ENCODE data around the gene UNC13A.

Gene UNC13A

DNA sequence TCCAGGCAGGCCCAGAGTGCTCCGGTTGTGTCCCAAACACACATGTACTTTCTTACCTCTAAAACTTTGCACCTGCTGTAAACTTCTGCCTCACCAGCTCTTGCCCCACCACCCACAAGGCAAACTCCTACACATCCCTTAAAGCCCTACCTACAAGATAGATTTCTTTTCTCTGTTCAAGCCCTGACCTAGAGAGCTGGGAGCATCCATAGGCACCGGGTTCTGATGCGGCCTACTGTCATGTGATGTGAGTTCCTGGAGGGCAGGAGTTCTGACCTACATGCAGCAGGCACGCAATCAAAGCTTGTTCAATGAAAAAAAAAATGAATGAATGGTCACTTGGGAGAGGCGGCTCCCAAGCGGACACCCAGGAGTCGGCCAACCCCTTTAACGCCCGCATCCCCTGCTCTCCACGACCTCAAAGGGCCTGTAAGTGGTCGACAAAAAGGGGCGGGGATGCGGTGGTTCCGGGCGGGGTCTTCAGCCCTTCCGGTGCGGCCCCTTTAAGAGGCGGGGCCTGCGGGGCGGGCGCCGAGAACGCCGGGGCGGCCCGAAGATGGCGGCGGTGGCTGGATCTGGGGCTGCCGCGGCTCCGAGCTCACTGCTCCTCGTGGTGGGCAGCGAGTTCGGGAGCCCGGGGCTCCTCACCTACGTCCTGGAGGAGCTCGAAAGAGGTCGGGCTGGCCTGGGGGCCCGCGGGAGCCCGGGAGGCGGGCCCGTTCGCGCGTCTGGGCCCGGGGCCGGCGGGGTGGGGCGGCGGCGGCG lies 31.0 kb upstream of the UNC13A start, which contains the start of gene MAP1S:
Gene MAP1S (plus strand): TSS at position 534 of the 765 bp plus-strand sequence. CDS start 23 bp downstream, at position 557.
- intact Hi-C loops (cut with DNase I; ENCODE audit: low total_unique reads): loop anchor here (1.0 to 5.0 kb wide), 2 partner anchors 28 to 37 kb away; no protein-coding TSS in a partner anchor
- peak within 1 kb of the TSS; percentile 66 to 71 for H3K4me3 ChIP-seq
- TF ChIP-seq, protein P1, sequence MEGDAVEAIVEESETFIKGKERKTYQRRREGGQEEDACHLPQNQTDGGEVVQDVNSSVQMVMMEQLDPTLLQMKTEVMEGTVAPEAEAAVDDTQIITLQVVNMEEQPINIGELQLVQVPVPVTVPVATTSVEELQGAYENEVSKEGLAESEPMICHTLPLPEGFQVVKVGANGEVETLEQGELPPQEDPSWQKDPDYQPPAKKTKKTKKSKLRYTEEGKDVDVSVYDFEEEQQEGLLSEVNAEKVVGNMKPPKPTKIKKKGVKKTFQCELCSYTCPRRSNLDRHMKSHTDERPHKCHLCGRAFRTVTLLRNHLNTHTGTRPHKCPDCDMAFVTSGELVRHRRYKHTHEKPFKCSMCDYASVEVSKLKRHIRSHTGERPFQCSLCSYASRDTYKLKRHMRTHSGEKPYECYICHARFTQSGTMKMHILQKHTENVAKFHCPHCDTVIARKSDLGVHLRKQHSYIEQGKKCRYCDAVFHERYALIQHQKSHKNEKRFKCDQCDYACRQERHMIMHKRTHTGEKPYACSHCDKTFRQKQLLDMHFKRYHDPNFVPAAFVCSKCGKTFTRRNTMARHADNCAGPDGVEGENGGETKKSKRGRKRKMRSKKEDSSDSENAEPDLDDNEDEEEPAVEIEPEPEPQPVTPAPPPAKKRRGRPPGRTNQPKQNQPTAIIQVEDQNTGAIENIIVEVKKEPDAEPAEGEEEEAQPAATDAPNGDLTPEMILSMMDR (IDR thresholded peaks at IDR 0.05): no peak
- no peaks in the 10 kb centered on the region for H3K27me3 ChIP-seq
- peak; percentile 47 to 79 for DNase-seq
- peaks cover 0 to 56% (median 44%) of the 10 kb centered on the region in 4 donors for H3K4me1 ChIP-seq
- peaks cover 0 to 24% (median 8%) of the 10 kb centered on the region in 3 donors for H3K36me3 ChIP-seq
- peak within 1 kb of the TSS; percentile 62 to 65 for H3K27ac ChIP-seq
- H3K9me3 ChIP-seq: no peaks in the 10 kb centered on the region

DNA sequence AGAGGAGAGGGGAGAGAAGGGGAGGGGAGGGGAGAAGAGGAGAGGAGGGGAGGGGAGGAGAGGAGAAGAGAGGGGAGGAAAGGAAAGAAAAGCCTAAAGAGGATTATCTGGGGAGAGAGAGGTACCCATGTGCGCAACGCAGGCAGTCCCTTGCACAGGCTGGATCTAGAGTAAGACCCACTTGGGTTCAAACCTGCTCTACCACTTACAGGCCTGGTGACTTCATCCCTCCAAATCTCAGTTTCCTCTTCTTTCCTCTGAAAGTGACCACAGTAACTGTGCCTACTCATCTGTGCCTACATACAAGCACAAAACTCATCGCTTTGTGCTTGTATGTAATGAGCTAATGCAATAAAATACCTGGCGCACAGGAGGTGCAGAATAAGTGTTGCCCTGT lies 30.4 kb upstream of the UNC13A start:
- Histone ChIP-seq H3K4me1 (peaks cover 0 to 56% (median 44%) of the 10 kb centered on the region in 4 donors), H3K27ac (no peak overlapping the region)

DNA sequence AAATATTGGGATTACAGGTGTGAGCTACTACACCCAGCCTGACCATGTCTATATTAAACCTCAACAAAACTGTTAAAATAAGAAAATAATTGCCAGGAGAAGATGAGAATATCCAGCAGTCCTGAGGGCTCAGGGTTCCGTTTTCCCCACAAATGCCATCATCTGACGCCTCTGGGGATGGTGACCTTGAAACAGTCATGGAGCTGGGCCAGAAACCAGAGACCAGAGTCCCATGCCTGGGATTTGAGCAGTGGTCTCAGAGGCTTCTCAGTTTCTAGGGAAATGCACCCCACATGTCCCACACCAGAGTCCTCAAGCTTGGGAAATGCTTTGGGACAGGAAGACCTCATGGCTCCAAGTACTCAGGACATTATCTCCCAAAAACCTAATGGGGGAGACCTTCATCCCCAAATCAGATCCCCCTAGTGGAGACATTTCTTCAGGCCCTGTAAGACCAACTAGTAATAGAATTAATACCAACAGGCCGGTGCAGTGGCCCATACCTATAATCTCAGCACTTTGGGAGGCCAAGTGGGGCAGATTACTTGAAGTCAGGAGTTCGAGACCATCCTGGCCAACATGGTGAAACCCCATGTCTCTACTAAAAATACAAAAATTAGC lies 28.3 kb upstream of the UNC13A start:
- Histone ChIP-seq H3K36me3 (peaks cover 0 to under 1% (median 0%) of the 10 kb centered on the region in 3 donors), H3K9me3 (no peaks in the 10 kb centered on the region), H3K4me1 (peaks cover 0 to 43% (median 32%) of the 10 kb centered on the region in 4 donors), H3K27me3 (no peaks in the 10 kb centered on the region), H3K4me3 (no peak overlapping the region), H3K27ac (peak overlapping the region in 1 of 2 donors; percentile 71)
- TF ChIP-seq, protein P1 (IDR thresholded peaks at IDR 0.05): no peak
- no peak for DNase-seq
- intact Hi-C loops (cut with DNase I; ENCODE audit: low total_unique reads): loop anchor here (5.0 kb wide), 1 partner anchor 34 kb away; no protein-coding TSS in a partner anchor

More for the DNA sequence above, 30.4 kb upstream of the UNC13A start:
- H3K27me3 ChIP-seq: no peaks in the 10 kb centered on the region
- no peaks in the 10 kb centered on the region for H3K9me3 ChIP-seq
- H3K36me3 ChIP-seq: peaks cover 0 to 18% (median 2%) of the 10 kb centered on the region in 3 donors
- TF ChIP-seq, protein P1 (IDR thresholded peaks at IDR 0.05): no peak
- no peak for DNase-seq
- intact Hi-C loops (cut with DNase I; ENCODE audit: low total_unique reads): loop anchor here (1.0 to 5.0 kb wide), 2 partner anchors 29 to 36 kb away; no protein-coding TSS in a partner anchor
- peak overlapping the region; percentile 66 to 71 for H3K4me3 ChIP-seq

DNA sequence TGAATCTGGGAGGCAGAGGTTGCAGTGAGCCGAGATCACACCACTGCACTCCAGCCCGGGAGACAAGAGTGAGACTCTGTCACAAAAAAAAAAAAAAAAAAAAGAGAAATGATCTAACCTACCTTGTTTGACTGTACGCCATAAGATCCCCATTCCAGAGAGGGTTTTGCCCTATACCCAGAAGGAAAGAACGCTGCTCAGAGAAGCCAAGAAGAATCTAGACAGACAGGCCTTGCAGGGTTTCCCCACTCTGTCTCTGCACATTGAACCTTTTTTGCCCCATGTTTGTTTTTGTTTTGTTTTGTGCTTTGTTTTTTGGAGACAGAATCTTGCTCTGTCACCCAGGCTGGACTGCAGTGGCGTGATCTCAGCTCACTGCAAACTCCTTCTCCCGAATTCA lies 23.7 kb upstream of the UNC13A start:
- Histone ChIP-seq H3K27ac (no peak overlapping the region), H3K36me3 (no peaks in the 10 kb centered on the region), H3K9me3 (no peaks in the 10 kb centered on the region), H3K27me3 (peaks cover 0 to 4% of the 10 kb centered on the region in 2 donors), H3K4me1 (peaks cover 0 to 3% (median 1%) of the 10 kb centered on the region in 4 donors), H3K4me3 (no peak overlapping the region)
- DNase-seq: no peak
- intact Hi-C loops (cut with DNase I; ENCODE audit: low total_unique reads): no loop called here
- TF ChIP-seq, protein P1 (IDR thresholded peaks at IDR 0.05): no peak

DNA sequence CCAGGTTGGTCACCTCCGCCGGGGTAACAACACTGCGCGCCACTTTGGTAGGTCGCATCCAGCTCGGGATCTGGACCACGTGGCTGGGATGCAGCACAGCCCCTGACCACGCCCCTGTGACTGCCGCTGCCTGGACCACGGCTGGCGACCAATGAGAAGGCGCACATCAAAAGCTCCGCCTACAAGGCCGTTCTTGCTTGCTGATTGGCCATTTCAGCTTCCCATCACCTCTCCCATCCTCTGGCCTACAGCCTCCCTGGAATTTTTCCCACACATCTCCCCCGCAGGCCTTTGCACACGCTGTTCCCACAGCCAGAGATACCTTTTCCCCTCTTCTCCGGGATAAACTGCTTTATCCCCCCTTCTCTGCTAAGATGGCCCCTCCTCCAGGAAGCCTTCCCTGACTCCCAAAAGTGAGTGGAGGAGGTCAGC lies 18.6 kb upstream of the UNC13A start:
- H3K4me1 ChIP-seq: no peaks in the 10 kb centered on the region
- no peak overlapping the region for H3K4me3 ChIP-seq
- peaks cover 0 to 18% of the 10 kb centered on the region in 2 donors for H3K27me3 ChIP-seq
- H3K9me3 ChIP-seq: no peaks in the 10 kb centered on the region
- no peaks in the 10 kb centered on the region for H3K36me3 ChIP-seq
- TF ChIP-seq, protein P1 (IDR thresholded peaks at IDR 0.05): no peak
- intact Hi-C loops (cut with DNase I; ENCODE audit: low total_unique reads): no loop called here
- no peak overlapping the region for H3K27ac ChIP-seq
- no peak for DNase-seq

Measured in tibial artery (tissue), 4 donors.